ENCODE measurements around the gene KRTAP10-9.
"Not testable (repeated sequence)": the region's sequence is repeated elsewhere in the genome, so short reads cannot be mapped to it uniquely, and the experiment has no call there.

The KRTAP10-9 gene

GRCh38 chr21:44643741-44644310 is 16.9 kb downstream of the KRTAP10-9 start:
- DNase-seq, result no peak

- DNase-seq, result no peak
Observed at GRCh38 chr21:44644878-44645277, 18.0 kb downstream of the KRTAP10-9 start.

GRCh38 chr21:44646366-44647221 is 19.7 kb downstream of the KRTAP10-9 start, which contains the start of gene KRTAP10-11:
Gene KRTAP10-11, plus strand, starts transcription at chr21:44646414. Its CDS starts 45 bp downstream, at chr21:44646459.
- not testable (repeated sequence) for DNase-seq

- DNase-seq, result no peak
Observed at GRCh38 chr21:44647222-44647552, 20.3 kb downstream of the KRTAP10-9 start.

GRCh38 chr21:44648557-44649311 is 21.8 kb downstream of the KRTAP10-9 start:
- no peak for DNase-seq

- DNase-seq, result no peak
Observed at GRCh38 chr21:44649521-44650100, 22.7 kb downstream of the KRTAP10-9 start.

GRCh38 chr21:44650265-44650972 is 23.5 kb downstream of the KRTAP10-9 start:
- no peak for DNase-seq

GRCh38 chr21:44650973-44651675 is 24.2 kb downstream of the KRTAP10-9 start:
- DNase-seq, result no peak

GRCh38 chr21:44653123-44653522 is 26.2 kb downstream of the KRTAP10-9 start:
- no peak for DNase-seq

- DNase-seq, result peak; percentile 56
Observed at GRCh38 chr21:44653656-44654575, 27.0 kb downstream of the KRTAP10-9 start.

- DNase-seq, result no peak
Observed at GRCh38 chr21:44654576-44655175, 27.8 kb downstream of the KRTAP10-9 start, which contains the start of gene KRTAP12-4. Gene KRTAP12-4, minus strand, starts transcription at chr21:44654659. Its CDS starts 45 bp downstream, at chr21:44654614.

- DNase-seq, result no peak
Observed at GRCh38 chr21:44656868-44657267, 30.0 kb downstream of the KRTAP10-9 start.

- DNase-seq, result peak; percentile 42
Observed at GRCh38 chr21:44657635-44658540, 31.0 kb downstream of the KRTAP10-9 start, which contains the start of gene KRTAP12-3. Gene KRTAP12-3, plus strand, starts transcription at chr21:44657932. Its CDS starts 48 bp downstream, at chr21:44657980.

GRCh38 chr21:44658541-44658910 is 31.6 kb downstream of the KRTAP10-9 start:
- no peak for DNase-seq

GRCh38 chr21:44658913-44659595 is 32.2 kb downstream of the KRTAP10-9 start:
- DNase-seq, result no peak

GRCh38 chr21:44661567-44661966 is 34.7 kb downstream of the KRTAP10-9 start:
- DNase-seq, result not testable (repeated sequence)

- DNase-seq, result no peak
Observed at GRCh38 chr21:44664691-44665090, 37.8 kb downstream of the KRTAP10-9 start.
